Bronchial epithelial cell (primary cell): ENCODE measurements around the gene NAA11. TPM values are rescaled to one million over a fixed set of nuclear protein-coding genes. Genes with fewer than 3 reads are reported as not detected.
A peak's percentile ranks its signal among the peaks of the same experiment; 100 is the strongest.
"Not testable (repeated sequence)": the region's sequence is repeated elsewhere in the genome, so short reads cannot be mapped to it uniquely, and the experiment has no call there.

Experiments
- DNase-seq: peaks from one replicate; pipeline ENCODE4 v3.0.0-alpha.2; 2010; ENCODE audit warnings: low read depth
- FAIRE-seq: peaks from 2 replicates; lab custom pipeline; 2011; peaks lifted over from hg19 to GRCh38; lab: Jason Lieb, UNC
- H3K27me3 ChIP-seq: 2 replicates; pipeline ENCODE4 v1.5.1; 2011; ENCODE audit warnings: low read length; ENCODE audit not compliant: control insufficient read depth, insufficient read depth
- H3K36me3 ChIP-seq: 2 replicates; pipeline ENCODE4 v1.5.1; 2011; ENCODE audit warnings: low read length; ENCODE audit not compliant: control insufficient read depth, insufficient read depth
- H3K4me3 ChIP-seq: 2 replicates; pipeline ENCODE4 v1.5.1; 2011; ENCODE audit warnings: mild to moderate bottlenecking, low read depth, low read length, control low read depth
- CTCF ChIP-seq: IDR thresholded peaks from 2 replicates; pipeline ENCODE4 v1.5.1; 2011; ENCODE audit warnings: mild to moderate bottlenecking, moderate library complexity, low read length, control low read depth, inconsistent platforms; ENCODE audit not compliant: insufficient read depth, severe bottlenecking
- total RNA-seq: library from RNA; depleted of rRNA; stranded (reverse); fragments of >200 nt; gene quantifications from 2 replicates; pipeline ENCODE4 v1.2.1, GENCODE V29; 2014

Gene NAA11
- total RNA-seq, 1 donor from 2014 or later = not detected

- no peak overlapping the region for H3K4me3 ChIP-seq
- H3K27me3 ChIP-seq = no peaks in the 10 kb centered on the region
- no peak for TF ChIP-seq CTCF
- DNase-seq (no peak), FAIRE-seq (no peak)
- no peaks in the 10 kb centered on the region for H3K36me3 ChIP-seq
Measured at GRCh38 chr4:79287718-79288117, 38.1 kb downstream of the NAA11 start.

DNA sequence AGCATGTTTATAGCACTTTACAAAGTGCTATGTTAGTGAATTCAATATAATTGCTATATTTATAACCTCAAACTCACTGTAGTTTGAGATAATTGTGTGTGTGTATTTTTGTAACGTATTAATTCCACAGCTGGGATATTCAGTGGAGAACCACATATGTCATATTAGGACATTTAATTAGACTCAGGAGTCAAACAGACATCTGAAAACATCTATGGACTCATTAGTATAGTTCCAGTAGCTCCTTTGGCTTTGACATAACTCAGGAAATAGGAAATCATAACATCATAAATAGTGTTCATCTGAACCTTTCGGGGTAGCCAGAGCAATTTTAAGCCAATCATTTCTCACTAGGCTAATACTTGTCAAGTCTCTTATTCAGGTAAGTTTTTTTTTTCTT lies 38.8 kb downstream of the NAA11 start:
- no peak for DNase-seq
- Histone ChIP-seq H3K4me3 (no peak overlapping the region), H3K27me3 (no peaks in the 10 kb centered on the region), H3K36me3 (no peaks in the 10 kb centered on the region)
- FAIRE-seq = no peak
- TF ChIP-seq CTCF = no peak

DNA sequence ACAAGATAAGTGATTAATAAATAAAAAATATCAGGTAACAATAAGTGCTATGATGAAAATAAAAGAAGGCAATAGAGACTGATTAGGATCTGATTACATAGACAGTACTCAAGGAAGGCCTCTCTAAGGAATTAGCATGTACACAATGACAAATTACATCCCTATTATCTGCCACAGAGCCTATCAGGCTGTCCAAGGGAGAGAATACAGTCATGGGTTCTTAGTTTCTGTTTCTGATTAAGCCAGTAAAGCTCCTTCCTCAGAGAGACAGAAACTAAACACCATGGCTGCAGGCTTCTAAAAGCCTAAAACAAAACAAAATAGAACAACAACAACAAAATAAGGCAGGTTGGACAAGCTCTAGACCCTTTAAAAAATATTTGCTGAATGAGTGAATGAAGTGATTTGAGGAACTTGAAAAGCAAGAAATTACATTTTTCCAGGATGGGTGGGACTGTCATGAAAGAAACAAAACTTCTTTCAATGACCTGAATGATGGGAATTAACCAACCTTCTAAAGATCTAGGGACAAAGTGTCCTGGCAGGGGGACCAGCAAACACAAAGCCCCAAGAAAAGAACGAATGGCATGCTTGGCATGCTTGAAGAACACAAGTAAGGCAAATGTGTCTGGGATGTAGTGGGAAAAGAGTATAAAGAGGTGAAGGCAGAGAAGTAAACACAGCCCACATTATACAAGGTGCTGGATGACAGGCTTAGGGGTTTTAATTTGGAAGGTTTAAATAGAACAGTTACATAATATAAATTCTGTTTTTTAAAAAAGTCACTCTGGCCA lies 44.1 kb downstream of the NAA11 start:
- TF ChIP-seq CTCF = no peak
- Histone ChIP-seq H3K4me3 (no peak overlapping the region), H3K27me3 (no peaks in the 10 kb centered on the region), H3K36me3 (no peaks in the 10 kb centered on the region)
- DNase-seq = no peak
- FAIRE-seq = no peak

DNA sequence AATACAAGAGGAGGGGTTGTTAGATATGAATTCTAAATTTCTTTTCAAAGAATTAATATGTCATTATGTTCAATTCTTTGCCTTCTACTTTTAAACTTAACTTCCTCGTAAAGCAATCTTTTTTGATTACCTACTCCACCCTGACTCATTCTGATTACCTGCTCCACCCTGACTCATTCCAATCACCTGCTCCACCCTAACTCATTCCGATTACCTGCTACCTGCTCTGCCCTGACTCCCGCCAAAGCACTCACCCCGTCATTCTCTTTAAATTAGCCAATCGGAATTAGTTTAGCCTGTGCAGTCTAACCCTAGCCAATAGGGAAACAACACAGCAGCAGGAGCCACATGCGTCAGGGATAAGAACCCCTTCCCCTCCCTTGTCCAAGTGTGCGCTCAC lies 48.4 kb downstream of the NAA11 start:
- H3K4me3 ChIP-seq, DNase-seq, H3K27me3 ChIP-seq, FAIRE-seq, H3K36me3 ChIP-seq: not testable (repeated sequence)

DNA sequence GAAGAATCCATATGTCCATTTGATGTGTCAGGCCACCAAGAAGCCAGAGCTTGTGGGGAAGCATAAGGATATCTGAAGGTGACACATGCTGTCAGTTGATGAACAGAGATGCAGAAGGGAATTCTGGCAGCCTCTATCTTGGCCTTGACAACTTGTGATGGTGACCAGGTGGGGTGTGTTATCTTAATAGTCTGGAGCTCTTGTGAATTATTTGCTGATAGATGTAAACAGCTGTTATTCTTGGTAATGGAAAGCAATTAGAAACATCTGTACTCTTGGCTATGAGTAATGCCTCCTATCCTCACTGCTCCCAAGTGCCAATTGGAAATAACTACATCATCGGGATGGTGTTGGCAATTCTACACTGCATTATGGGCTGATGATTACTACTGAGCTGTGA lies 51.9 kb downstream of the NAA11 start:
- DNase-seq (no peak), FAIRE-seq (peak; percentile 28)
- H3K36me3 ChIP-seq = no peaks in the 10 kb centered on the region
- H3K27me3 ChIP-seq = no peaks in the 10 kb centered on the region
- H3K4me3 ChIP-seq = no peak overlapping the region
- TF ChIP-seq CTCF = no peak

DNA sequence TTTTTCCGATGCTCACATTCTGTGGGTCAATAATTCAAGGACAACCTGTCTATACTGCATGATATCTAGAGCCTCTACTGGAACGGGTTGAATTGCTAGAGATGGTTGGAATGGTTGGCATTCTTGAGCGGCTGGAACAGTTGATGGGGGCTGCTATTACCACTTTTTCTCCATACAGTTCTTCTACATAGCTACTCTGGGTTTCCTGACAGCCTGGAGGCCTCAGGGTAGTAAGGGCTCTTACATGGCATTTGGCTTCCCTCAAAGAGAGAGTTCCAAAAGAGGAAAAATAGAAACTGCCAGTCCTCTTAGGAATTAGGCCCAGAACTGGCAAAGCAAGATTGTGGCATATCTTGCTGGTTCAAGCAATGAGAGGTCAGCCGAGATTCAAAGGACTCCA lies 53.1 kb downstream of the NAA11 start:
- Histone ChIP-seq H3K4me3 (no peak overlapping the region), H3K36me3 (no peaks in the 10 kb centered on the region), H3K27me3 (no peaks in the 10 kb centered on the region)
- no peak for TF ChIP-seq CTCF
- no peak for DNase-seq
- FAIRE-seq = no peak
